Measurements from ENCODE around the gene ZSCAN4. TPM values are rescaled to one million over a fixed set of nuclear protein-coding genes. Genes with fewer than 3 reads are reported as not detected.

ZSCAN4 gene
- total RNA-seq, 1 donor from 2014 or later, result not detected

GRCh38 chr19:57682226-57682766, 13.6 kb downstream of the ZSCAN4 start:
- peaks cover 53% of the 10 kb centered on the region for H3K36me3 Mint-ChIP-seq
- no peak for DNase-seq (ENCODE audit: low spot score in 2 of 2, unreplicated experiment in 2 of 2)
- H3K4me1 Mint-ChIP-seq, result peaks cover 17% of the 10 kb centered on the region
- H3K4me3 Mint-ChIP-seq, result peak overlapping the region; percentile 95
- H3K27me3 Mint-ChIP-seq (ENCODE audit: low read depth), result peaks cover 18% of the 10 kb centered on the region
- H3K27ac Mint-ChIP-seq, result peak overlapping the region; percentile 84
- TF ChIP-seq CTCF (IDR thresholded peaks at IDR 0.05; ENCODE audit: unreplicated experiment), result no peak
- peaks cover 51% of the 10 kb centered on the region for H3K9me3 Mint-ChIP-seq

GRCh38 chr19:57686727-57687126, 18.0 kb downstream of the ZSCAN4 start:
- no peaks in the 10 kb centered on the region for H3K27me3 Mint-ChIP-seq (ENCODE audit: low read depth)
- H3K9me3 Mint-ChIP-seq, result peaks cover 79% of the 10 kb centered on the region
- no peak overlapping the region for H3K4me3 Mint-ChIP-seq
- no peak for TF ChIP-seq CTCF (IDR thresholded peaks at IDR 0.05; ENCODE audit: unreplicated experiment)
- no peak for DNase-seq (ENCODE audit: low spot score in 2 of 2, unreplicated experiment in 2 of 2)
- no peak overlapping the region for H3K27ac Mint-ChIP-seq
- peaks cover 17% of the 10 kb centered on the region for H3K4me1 Mint-ChIP-seq
- peaks cover 87% of the 10 kb centered on the region for H3K36me3 Mint-ChIP-seq

GRCh38 chr19:57687363-57688010, 18.8 kb downstream of the ZSCAN4 start:
- DNase-seq (ENCODE audit: low spot score in 2 of 2, unreplicated experiment in 2 of 2), result no peak
- Mint-ChIP-seq H3K27me3 (ENCODE audit: low read depth) (no peaks in the 10 kb centered on the region), H3K36me3 (peaks cover 82% of the 10 kb centered on the region), H3K4me3 (no peak overlapping the region), H3K4me1 (peaks cover 10% of the 10 kb centered on the region), H3K27ac (no peak overlapping the region), H3K9me3 (peaks cover 76% of the 10 kb centered on the region)
- no peak for TF ChIP-seq CTCF (IDR thresholded peaks at IDR 0.05; ENCODE audit: unreplicated experiment)

- Mint-ChIP-seq H3K27me3 (ENCODE audit: low read depth) (no peaks in the 10 kb centered on the region), H3K36me3 (peaks cover 81% of the 10 kb centered on the region), H3K4me3 (no peak overlapping the region), H3K4me1 (peaks cover 3% of the 10 kb centered on the region), H3K9me3 (peaks cover 73% of the 10 kb centered on the region), H3K27ac (no peak overlapping the region)
- DNase-seq (ENCODE audit: low spot score in 2 of 2, unreplicated experiment in 2 of 2), result no peak
- TF ChIP-seq CTCF (IDR thresholded peaks at IDR 0.05; ENCODE audit: unreplicated experiment), result no peak
Observed at GRCh38 chr19:57688011-57688763, 19.5 kb downstream of the ZSCAN4 start.

- Mint-ChIP-seq H3K4me3 (no peak overlapping the region), H3K9me3 (peaks cover 68% of the 10 kb centered on the region), H3K27ac (no peak overlapping the region)
Observed at GRCh38 chr19:57689750-57690149, 21.0 kb downstream of the ZSCAN4 start.

More at GRCh38 chr19:57689750-57690149, 21.0 kb downstream of the ZSCAN4 start:
- no peaks in the 10 kb centered on the region for H3K4me1 Mint-ChIP-seq
- TF ChIP-seq CTCF (IDR thresholded peaks at IDR 0.05; ENCODE audit: unreplicated experiment), result no peak
- no peak for DNase-seq (ENCODE audit: low spot score in 2 of 2, unreplicated experiment in 2 of 2)
- H3K27me3 Mint-ChIP-seq (ENCODE audit: low read depth), result no peaks in the 10 kb centered on the region
- H3K36me3 Mint-ChIP-seq, result peaks cover 79% of the 10 kb centered on the region

All from mesothelial cell of epicardium (in vitro differentiated cells).